Activated gamma-delta T cell treated with Interleukin-2 at 50 U/mL for 16 hours (primary cell): Measurements from ENCODE around the gene CEMIP2.

Source experiments
- DNase-seq: peaks from one replicate; pipeline ENCODE4 v3.0.0-alpha.2; 2020

CEMIP2 gene

GRCh38 chr9:71769175-71770161 lies 1.2 kb upstream of the CEMIP2 start:
- peak; percentile 74 for DNase-seq

GRCh38 chr9:71767776-71768321 lies 464 bp downstream of the CEMIP2 start:
- DNase-seq: no peak

- no peak for DNase-seq
These were observed 1.0 kb downstream of the CEMIP2 start for GRCh38 chr9:71767163-71767775.

GRCh38 chr9:71766663-71767062 lies 1.6 kb downstream of the CEMIP2 start:
- DNase-seq: no peak

- no peak for DNase-seq
These were observed 2.6 kb downstream of the CEMIP2 start for GRCh38 chr9:71765693-71766092.

GRCh38 chr9:71764891-71765290 lies 3.4 kb downstream of the CEMIP2 start:
- DNase-seq: no peak

- no peak for DNase-seq
These were observed 3.9 kb downstream of the CEMIP2 start for GRCh38 chr9:71764463-71764862.

- no peak for DNase-seq
These were observed 4.5 kb downstream of the CEMIP2 start for GRCh38 chr9:71763832-71764231.

GRCh38 chr9:71762900-71763653 lies 5.2 kb downstream of the CEMIP2 start:
- no peak for DNase-seq

GRCh38 chr9:71761938-71762353 lies 6.4 kb downstream of the CEMIP2 start:
- DNase-seq: no peak

- no peak for DNase-seq
These were observed 7.4 kb downstream of the CEMIP2 start for GRCh38 chr9:71760901-71761300.

GRCh38 chr9:71758785-71759184 lies 9.5 kb downstream of the CEMIP2 start:
- no peak for DNase-seq

GRCh38 chr9:71758277-71758676 lies 10.0 kb downstream of the CEMIP2 start:
- no peak for DNase-seq

GRCh38 chr9:71756753-71757152 lies 11.6 kb downstream of the CEMIP2 start:
- DNase-seq: no peak

- DNase-seq: no peak
These were observed 12.4 kb downstream of the CEMIP2 start for GRCh38 chr9:71755869-71756268.

GRCh38 chr9:71755230-71755629 lies 13.1 kb downstream of the CEMIP2 start:
- no peak for DNase-seq

- no peak for DNase-seq
These were observed 14.2 kb downstream of the CEMIP2 start for GRCh38 chr9:71754151-71754550.

GRCh38 chr9:71752928-71753327 lies 15.4 kb downstream of the CEMIP2 start:
- no peak for DNase-seq

GRCh38 chr9:71752352-71752751 lies 16.0 kb downstream of the CEMIP2 start:
- no peak for DNase-seq

GRCh38 chr9:71748280-71748743 lies 20.0 kb downstream of the CEMIP2 start:
- no peak for DNase-seq

- no peak for DNase-seq
These were observed 20.7 kb downstream of the CEMIP2 start for GRCh38 chr9:71747576-71747975.

GRCh38 chr9:71746758-71747125 lies 21.6 kb downstream of the CEMIP2 start:
- DNase-seq: no peak
